ENCODE data around the gene SGK1.
A peak's percentile ranks its signal among the peaks of the same experiment; 100 is the strongest.
"Not testable (repeated sequence)": the region's sequence is repeated elsewhere in the genome, so short reads cannot be mapped to it uniquely, and the experiment has no call there.

Gene SGK1

DNA sequence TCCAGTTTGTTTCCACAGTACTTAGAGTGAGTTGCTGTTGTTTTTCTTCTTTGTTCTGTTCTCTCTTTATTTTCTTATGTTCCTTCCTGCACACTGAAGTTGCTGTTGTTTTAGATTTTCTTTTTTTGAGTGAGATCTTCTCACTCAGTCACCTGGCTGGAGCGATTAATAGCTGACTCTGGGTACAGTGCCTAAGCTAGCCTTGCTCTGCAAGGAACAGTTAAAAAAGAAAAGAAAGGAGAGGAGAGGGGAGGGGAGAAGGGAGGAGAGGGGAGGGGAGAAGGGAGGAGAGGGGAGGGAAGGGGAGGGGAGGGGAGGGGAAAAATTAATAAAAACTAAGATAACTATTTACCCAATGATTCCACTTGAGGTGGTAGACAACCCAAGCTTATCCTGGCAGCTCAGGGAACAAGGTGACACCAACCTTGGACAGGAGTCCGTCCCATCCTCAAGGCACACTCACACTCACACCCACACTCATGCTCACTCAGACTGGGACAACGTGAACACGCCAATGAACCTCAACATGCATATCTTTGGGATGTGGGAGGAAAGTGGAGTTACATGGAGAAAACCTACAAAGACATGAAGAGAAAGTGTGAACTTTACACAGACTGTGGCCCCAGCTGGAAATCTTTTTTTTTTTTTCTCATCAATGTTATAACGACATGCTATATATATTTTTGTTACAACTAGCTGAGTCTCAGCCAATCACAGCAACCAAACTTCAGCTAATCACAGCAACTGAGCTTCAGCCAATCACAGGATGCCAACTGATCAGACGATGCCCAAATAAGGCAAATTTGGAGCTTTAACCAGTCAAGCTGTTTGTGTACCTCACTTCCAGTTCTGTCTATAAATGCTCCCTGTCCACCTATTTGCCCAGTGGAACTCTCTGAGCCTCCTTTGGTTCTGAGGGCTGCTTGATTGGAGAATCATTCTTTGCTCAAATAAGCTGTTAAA lies 124.1 kb downstream of the SGK1 start:
- Histone ChIP-seq H3K27me3 (ENCODE audit: control insufficient read depth, insufficient read depth, low read length) (no peaks in the 10 kb centered on the region), H3K79me2 (peaks cover 19% of the 10 kb centered on the region), H3K4me1 (peaks cover 42% of the 10 kb centered on the region), H2AFZ (no peak overlapping the region), H3K9me3 (ENCODE audit: control insufficient read depth, low read length) (no peaks in the 10 kb centered on the region), H3K27ac (peak overlapping the region; percentile 55), H3K36me3 (ENCODE audit: control insufficient read depth, insufficient read depth, low read length) (no peaks in the 10 kb centered on the region), H3K4me2 (ENCODE audit: low read length) (peak overlapping the region; percentile 28), H3K9ac (no peak overlapping the region), H3K4me3 (ENCODE audit: low read depth, low read length) (no peak overlapping the region)
- TF ChIP-seq CTCF (IDR thresholded peaks at IDR 0.05): no peak

GRCh38 chr6:134192609-134193008 lies 125.3 kb downstream of the SGK1 start:
- peak overlapping the region; percentile 55 for H3K27ac ChIP-seq
- not testable (repeated sequence) for H3K36me3 ChIP-seq (ENCODE audit: control insufficient read depth, insufficient read depth, low read length); H3K4me2 ChIP-seq (ENCODE audit: low read length)

GRCh38 chr6:134190883-134191282 lies 127.0 kb downstream of the SGK1 start:
- H2AFZ ChIP-seq: no peak overlapping the region
- no peaks in the 10 kb centered on the region for H3K36me3 ChIP-seq (ENCODE audit: control insufficient read depth, insufficient read depth, low read length)
- H3K27me3 ChIP-seq (ENCODE audit: control insufficient read depth, insufficient read depth, low read length): no peaks in the 10 kb centered on the region
- H3K79me2 ChIP-seq: peaks cover 14% of the 10 kb centered on the region
- no peak for TF ChIP-seq CTCF (IDR thresholded peaks at IDR 0.05)
- H3K4me1 ChIP-seq: peaks cover 34% of the 10 kb centered on the region
- no peaks in the 10 kb centered on the region for H3K9me3 ChIP-seq (ENCODE audit: control insufficient read depth, low read length)
- H3K9ac ChIP-seq: no peak overlapping the region
- H3K27ac ChIP-seq: peak overlapping the region; percentile 67
- peak overlapping the region; percentile 15 for H3K4me3 ChIP-seq (ENCODE audit: low read depth, low read length)
- H3K4me2 ChIP-seq (ENCODE audit: low read length): peak overlapping the region; percentile 45

More at GRCh38 chr6:134192609-134193008, 125.3 kb downstream of the SGK1 start:
- not testable (repeated sequence) for H3K4me3 ChIP-seq (ENCODE audit: low read depth, low read length); H2AFZ ChIP-seq; H3K9ac ChIP-seq; H3K27me3 ChIP-seq (ENCODE audit: control insufficient read depth, insufficient read depth, low read length); H3K9me3 ChIP-seq (ENCODE audit: control insufficient read depth, low read length)
- H3K4me1 ChIP-seq: peaks cover 42% of the 10 kb centered on the region
- H3K79me2 ChIP-seq: peaks cover 19% of the 10 kb centered on the region

DNA sequence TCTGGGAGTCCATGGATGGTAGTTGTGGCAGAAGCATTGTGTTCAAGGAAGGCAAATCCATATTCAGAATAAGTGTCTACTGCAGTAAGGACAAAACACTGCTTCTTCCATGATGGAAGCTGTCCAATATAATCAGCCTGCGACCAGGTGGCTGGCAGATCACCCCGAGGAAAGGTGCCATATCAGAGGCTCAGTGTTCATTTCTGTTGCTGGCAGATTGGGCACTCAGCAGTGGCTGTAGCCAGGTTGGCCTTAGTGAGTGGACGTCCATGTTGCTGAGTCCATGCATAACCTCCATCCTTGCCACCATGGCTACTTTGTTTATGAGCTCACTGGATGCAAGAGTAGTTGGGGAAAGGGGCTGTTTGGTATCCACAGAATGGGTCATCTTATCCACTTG lies 130.2 kb downstream of the SGK1 start:
- Histone ChIP-seq H3K27me3 (ENCODE audit: control insufficient read depth, insufficient read depth, low read length) (no peaks in the 10 kb centered on the region), H3K4me3 (ENCODE audit: low read depth, low read length) (no peak overlapping the region), H3K27ac (peak overlapping the region; percentile 25), H3K36me3 (ENCODE audit: control insufficient read depth, insufficient read depth, low read length) (no peaks in the 10 kb centered on the region), H3K4me2 (ENCODE audit: low read length) (no peak overlapping the region), H3K9me3 (ENCODE audit: control insufficient read depth, low read length) (no peaks in the 10 kb centered on the region), H3K79me2 (peaks cover 9% of the 10 kb centered on the region), H3K9ac (no peak overlapping the region), H2AFZ (no peak overlapping the region), H3K4me1 (peaks cover 34% of the 10 kb centered on the region)
- no peak for TF ChIP-seq CTCF (IDR thresholded peaks at IDR 0.05)

GRCh38 chr6:134187154-134187553 lies 130.8 kb downstream of the SGK1 start:
- Histone ChIP-seq H3K27ac (peak overlapping the region; percentile 1), H3K4me1 (peaks cover 36% of the 10 kb centered on the region), H3K4me3 (ENCODE audit: low read depth, low read length) (no peak overlapping the region), H3K36me3 (ENCODE audit: control insufficient read depth, insufficient read depth, low read length) (no peaks in the 10 kb centered on the region), H3K9me3 (ENCODE audit: control insufficient read depth, low read length) (no peaks in the 10 kb centered on the region), H3K4me2 (ENCODE audit: low read length) (no peak overlapping the region), H2AFZ (no peak overlapping the region), H3K27me3 (ENCODE audit: control insufficient read depth, insufficient read depth, low read length) (no peaks in the 10 kb centered on the region), H3K79me2 (peaks cover 7% of the 10 kb centered on the region), H3K9ac (no peak overlapping the region)
- TF ChIP-seq CTCF (IDR thresholded peaks at IDR 0.05): no peak

Measured in parathyroid adenoma (tissue), 2 donors.